ENCODE measurements around the gene MPL. TPM values are rescaled to one million over a fixed set of nuclear protein-coding genes. Genes with fewer than 3 reads are reported as not detected.

MPL gene
- total and polyA plus RNA-seq, 10 of the 15 experiments (the other 5 are each of a cell fraction or from before 2014, with no cell fraction given) = not detected

DNA sequence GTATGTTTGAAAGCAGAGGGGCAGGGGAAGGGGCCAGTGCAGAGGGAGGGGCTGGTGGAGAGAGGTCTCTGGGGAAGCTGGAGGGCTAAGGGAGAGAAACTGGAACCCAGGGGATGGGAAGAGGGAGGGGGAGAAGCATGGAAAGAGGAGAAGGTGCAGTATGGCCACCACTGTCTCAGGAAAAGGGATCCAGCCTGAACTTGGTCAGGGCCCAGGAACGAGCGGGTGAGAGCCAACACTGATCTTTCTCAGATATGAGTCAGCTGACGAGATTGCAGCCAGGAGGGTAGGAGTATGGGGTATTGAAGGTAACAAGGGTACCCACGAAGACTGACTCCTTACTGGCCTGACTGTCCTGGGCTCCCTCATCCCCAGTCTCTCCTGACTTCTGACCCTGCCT is 18.8 kb upstream of the MPL start:
- Histone ChIP-seq H3K9ac (ENCODE audit: control insufficient read depth, insufficient read depth, low read length) (no peak overlapping the region), H2AFZ (ENCODE audit: control insufficient read depth, low read depth, low read length) (no peak overlapping the region), H3K27ac (ENCODE audit: control insufficient read depth, insufficient read depth) (no peak overlapping the region), H3K4me1 (ENCODE audit: control insufficient read depth, insufficient read depth, low read length) (no peaks in the 10 kb centered on the region), H3K36me3 (ENCODE audit: control insufficient read depth in 2 of 2, insufficient read depth in 2 of 2, low read length in 1 of 2) (no peaks in the 10 kb centered on the region), H3K4me3 (no peak overlapping the region), H3K4me2 (ENCODE audit: control insufficient read depth, insufficient read depth) (no peak overlapping the region), H3K79me2 (ENCODE audit: control insufficient read depth, insufficient read depth, low read length) (no peaks in the 10 kb centered on the region), H3K27me3 (replicated peaks in 1 of 2; ENCODE audit: control insufficient read depth in 2 of 2, insufficient read depth in 2 of 2, low read length in 1 of 2) (no peaks in the 10 kb centered on the region), H3K9me3 (replicated peaks; ENCODE audit: control insufficient read depth, insufficient read depth, low read length) (no peaks in the 10 kb centered on the region), H4K20me1 (ENCODE audit: control insufficient read depth, insufficient read depth) (no peaks in the 10 kb centered on the region)
- in situ Hi-C loops (cut with MboI) = no loop called here
- 24% methylated on average over 4 of the region's 4 CpGs for WGBS (ENCODE audit: insufficient coverage, insufficient replicate concordance, low lambda C conversion rate, missing lambda C conversion rate)
- TF ChIP-seq, protein P1, sequence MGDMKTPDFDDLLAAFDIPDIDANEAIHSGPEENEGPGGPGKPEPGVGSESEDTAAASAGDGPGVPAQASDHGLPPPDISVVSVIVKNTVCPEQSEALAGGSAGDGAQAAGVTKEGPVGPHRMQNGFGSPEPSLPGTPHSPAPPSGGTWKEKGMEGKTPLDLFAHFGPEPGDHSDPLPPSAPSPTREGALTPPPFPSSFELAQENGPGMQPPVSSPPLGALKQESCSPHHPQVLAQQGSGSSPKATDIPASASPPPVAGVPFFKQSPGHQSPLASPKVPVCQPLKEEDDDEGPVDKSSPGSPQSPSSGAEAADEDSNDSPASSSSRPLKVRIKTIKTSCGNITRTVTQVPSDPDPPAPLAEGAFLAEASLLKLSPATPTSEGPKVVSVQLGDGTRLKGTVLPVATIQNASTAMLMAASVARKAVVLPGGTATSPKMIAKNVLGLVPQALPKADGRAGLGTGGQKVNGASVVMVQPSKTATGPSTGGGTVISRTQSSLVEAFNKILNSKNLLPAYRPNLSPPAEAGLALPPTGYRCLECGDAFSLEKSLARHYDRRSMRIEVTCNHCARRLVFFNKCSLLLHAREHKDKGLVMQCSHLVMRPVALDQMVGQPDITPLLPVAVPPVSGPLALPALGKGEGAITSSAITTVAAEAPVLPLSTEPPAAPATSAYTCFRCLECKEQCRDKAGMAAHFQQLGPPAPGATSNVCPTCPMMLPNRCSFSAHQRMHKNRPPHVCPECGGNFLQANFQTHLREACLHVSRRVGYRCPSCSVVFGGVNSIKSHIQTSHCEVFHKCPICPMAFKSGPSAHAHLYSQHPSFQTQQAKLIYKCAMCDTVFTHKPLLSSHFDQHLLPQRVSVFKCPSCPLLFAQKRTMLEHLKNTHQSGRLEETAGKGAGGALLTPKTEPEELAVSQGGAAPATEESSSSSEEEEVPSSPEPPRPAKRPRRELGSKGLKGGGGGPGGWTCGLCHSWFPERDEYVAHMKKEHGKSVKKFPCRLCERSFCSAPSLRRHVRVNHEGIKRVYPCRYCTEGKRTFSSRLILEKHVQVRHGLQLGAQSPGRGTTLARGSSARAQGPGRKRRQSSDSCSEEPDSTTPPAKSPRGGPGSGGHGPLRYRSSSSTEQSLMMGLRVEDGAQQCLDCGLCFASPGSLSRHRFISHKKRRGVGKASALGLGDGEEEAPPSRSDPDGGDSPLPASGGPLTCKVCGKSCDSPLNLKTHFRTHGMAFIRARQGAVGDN (IDR thresholded peaks at IDR 0.05) = no peak
- TF ChIP-seq NR2C1 (IDR thresholded peaks at IDR 0.05) = no peak
- TF ChIP-seq, protein P2, sequence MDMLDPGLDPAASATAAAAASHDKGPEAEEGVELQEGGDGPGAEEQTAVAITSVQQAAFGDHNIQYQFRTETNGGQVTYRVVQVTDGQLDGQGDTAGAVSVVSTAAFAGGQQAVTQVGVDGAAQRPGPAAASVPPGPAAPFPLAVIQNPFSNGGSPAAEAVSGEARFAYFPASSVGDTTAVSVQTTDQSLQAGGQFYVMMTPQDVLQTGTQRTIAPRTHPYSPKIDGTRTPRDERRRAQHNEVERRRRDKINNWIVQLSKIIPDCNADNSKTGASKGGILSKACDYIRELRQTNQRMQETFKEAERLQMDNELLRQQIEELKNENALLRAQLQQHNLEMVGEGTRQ (IDR thresholded peaks at IDR 0.05; ENCODE audit: borderline replicate concordance, low read depth, low read length) = no peak
- TF ChIP-seq ZNF274 (IDR thresholded peaks at IDR 0.05; ENCODE audit: insufficient read depth, insufficient read length) = no peak
- TF ChIP-seq NFYA (IDR thresholded peaks at IDR 0.05; ENCODE audit: borderline replicate concordance, low read depth, low read length) = no peak
- no peak for TF ChIP-seq BACH1 (IDR thresholded peaks at IDR 0.05; ENCODE audit: borderline replicate concordance)
- TF ChIP-seq CHD1 (IDR thresholded peaks at IDR 0.05; ENCODE audit: low read depth, low read length) = no peak
- no peak for TF ChIP-seq SUZ12 (IDR thresholded peaks at IDR 0.05; ENCODE audit: unreplicated experiment)
- TF ChIP-seq, protein P3, sequence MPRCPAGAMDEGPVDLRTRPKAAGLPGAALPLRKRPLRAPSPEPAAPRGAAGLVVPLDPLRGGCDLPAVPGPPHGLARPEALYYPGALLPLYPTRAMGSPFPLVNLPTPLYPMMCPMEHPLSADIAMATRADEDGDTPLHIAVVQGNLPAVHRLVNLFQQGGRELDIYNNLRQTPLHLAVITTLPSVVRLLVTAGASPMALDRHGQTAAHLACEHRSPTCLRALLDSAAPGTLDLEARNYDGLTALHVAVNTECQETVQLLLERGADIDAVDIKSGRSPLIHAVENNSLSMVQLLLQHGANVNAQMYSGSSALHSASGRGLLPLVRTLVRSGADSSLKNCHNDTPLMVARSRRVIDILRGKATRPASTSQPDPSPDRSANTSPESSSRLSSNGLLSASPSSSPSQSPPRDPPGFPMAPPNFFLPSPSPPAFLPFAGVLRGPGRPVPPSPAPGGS (IDR thresholded peaks at IDR 0.05; ENCODE audit: borderline replicate concordance, insufficient read depth, low read depth, low read length, poor library complexity, severe bottlenecking) = no peak
- TF ChIP-seq ZNF384 (IDR thresholded peaks at IDR 0.05; ENCODE audit: borderline replicate concordance, low read depth, low read length) = no peak
- intact Hi-C loops (cut with micrococcal nuclease; ENCODE audit: unreplicated experiment) = no loop called here
- ChIA-PET SMC1A (ENCODE audit: uncharacterized antibody, unreplicated experiment) (no interaction called here), POLR2A (no interaction called here), CTCF (no interaction called here), RAD21 (ENCODE audit: unreplicated experiment) (no interaction called here)
- DNase-seq (ENCODE audit: low read depth, low spot score) (no peak), FAIRE-seq (no peak), ATAC-seq (no peak)
- no TSS peak for BruUV-seq (replicated peaks)

Measured in GM12878 (cell line).